GM23248 (cell line): ENCODE measurements around the gene PPP1CB. TPM values are rescaled to one million over a fixed set of nuclear protein-coding genes. Genes with fewer than 3 reads are reported as not detected.

Source experiments
- DNase-seq: peaks from one replicate; pipeline ENCODE4 v3.0.0-alpha.2; 2015
- H2AFZ ChIP-seq: fragments of 200-600 bp; sonication (generic); 2 replicates; pipeline ENCODE4 v1.6.1; 2016; ENCODE audit warnings: antibody characterized with exemption
- H3F3A ChIP-seq: fragments of 200-600 bp; sonication (generic); 2 replicates; pipeline ENCODE4 v1.6.1; 2016; ENCODE audit warnings: mild to moderate bottlenecking, antibody characterized with exemption, mixed run types; ENCODE audit not compliant: insufficient read depth
- H3K27ac ChIP-seq: fragments of 200-600 bp; sonication (generic); 2 replicates; pipeline ENCODE4 v1.5.1; 2016; ENCODE audit warnings: mild to moderate bottlenecking
- H3K27me3 ChIP-seq: fragments of 200-600 bp; sonication (generic); replicated peaks from 2 replicates; pipeline ENCODE4 v1.6.1; 2016; ENCODE audit warnings: mild to moderate bottlenecking; ENCODE audit not compliant: insufficient read depth
- H3K36me3 ChIP-seq: fragments of 200-600 bp; sonication (generic); 2 replicates; pipeline ENCODE4 v1.6.1; 2016; ENCODE audit warnings: low read depth, mild to moderate bottlenecking
- H3K4me1 ChIP-seq: fragments of 200-600 bp; sonication (generic); 2 replicates; pipeline ENCODE4 v1.6.1; 2016; ENCODE audit warnings: mild to moderate bottlenecking; ENCODE audit not compliant: insufficient read depth
- H3K4me2 ChIP-seq: fragments of 200-600 bp; sonication (generic); one replicate; pipeline ENCODE4 v1.6.1; 2016; ENCODE audit warnings: mild to moderate bottlenecking; ENCODE audit not compliant: unreplicated experiment
- H3K4me3 ChIP-seq: fragments of 200-600 bp; sonication (generic); 2 replicates; pipeline ENCODE4 v1.5.1; 2016; ENCODE audit warnings: mild to moderate bottlenecking
- H3K79me2 ChIP-seq: fragments of 200-600 bp; sonication (generic); 2 replicates; pipeline ENCODE4 v1.6.1; 2016; ENCODE audit warnings: mild to moderate bottlenecking; ENCODE audit not compliant: insufficient read depth
- H3K9ac ChIP-seq: fragments of 200-600 bp; sonication (generic); 2 replicates; pipeline ENCODE4 v1.6.1; 2016; ENCODE audit warnings: mild to moderate bottlenecking
- H3K9me2 ChIP-seq: fragments of 200-600 bp; sonication (generic); 2 replicates; pipeline ENCODE4 v1.6.1; 2016; ENCODE audit warnings: mixed run types, mild to moderate bottlenecking, moderate library complexity; ENCODE audit not compliant: insufficient read depth
- H3K9me3 ChIP-seq: fragments of 200-600 bp; sonication (generic); one replicate; pipeline ENCODE4 v1.6.1; 2017; ENCODE audit warnings: low read depth
- H4K20me1 ChIP-seq: fragments of 200-600 bp; sonication (generic); 2 replicates; pipeline ENCODE4 v1.6.0; 2016; ENCODE audit not compliant: insufficient read depth
- EZH2 ChIP-seq: fragments of 200-600 bp; sonication (generic); IDR thresholded peaks from 2 replicates; pipeline ENCODE4 v1.6.1; 2018; ENCODE audit warnings: antibody characterized with exemption, mild to moderate bottlenecking; ENCODE audit not compliant: insufficient read depth, poor library complexity, severe bottlenecking
- EZH2phosphoT487 ChIP-seq: fragments of 200-600 bp; sonication (generic); IDR thresholded peaks from 2 replicates; pipeline ENCODE4 v1.6.1; 2018; ENCODE audit warnings: antibody characterized with exemption, moderate library complexity, mild to moderate bottlenecking, low read depth; ENCODE audit not compliant: insufficient read depth
- WGBS, 2 experiments: methylation state at CpG; one replicate each; pipeline ENCODE4 v1.1.6; 2015 to 2017; ENCODE audit warnings: low lambda C conversion rate in 2 of 2, low coverage in 1 of 2; ENCODE audit errors: missing lambda C conversion rate in 2 of 2; 5-methylcytosine and 5-hydroxymethylcytosine counted together
- in situ Hi-C: fragments of 300-500 bp; cut with MboI; formaldehyde crosslinking; loops from 2 replicates; pipeline ENCODE4 v1.15.0; 2020
- polyA plus RNA-seq: library from polyadenylated mRNA; unstranded; fragments of >200 nt; fragmentation: Nextera tagmentation; extraction: Ambion mirVana; gene quantifications from 2 replicates; pipeline ENCODE4 v1.2.1, GENCODE V29; 2016
- total RNA-seq: library from RNA; depleted of rRNA; stranded (reverse); fragments of >200 nt; shearing (Covaris generic); gene quantifications from 2 replicates; pipeline ENCODE4 v1.2.3, GENCODE V29; 2014

The PPP1CB gene
- total and polyA plus RNA-seq, 2 experiments from 2014 or later = 122 to 127 TPM

DNA sequence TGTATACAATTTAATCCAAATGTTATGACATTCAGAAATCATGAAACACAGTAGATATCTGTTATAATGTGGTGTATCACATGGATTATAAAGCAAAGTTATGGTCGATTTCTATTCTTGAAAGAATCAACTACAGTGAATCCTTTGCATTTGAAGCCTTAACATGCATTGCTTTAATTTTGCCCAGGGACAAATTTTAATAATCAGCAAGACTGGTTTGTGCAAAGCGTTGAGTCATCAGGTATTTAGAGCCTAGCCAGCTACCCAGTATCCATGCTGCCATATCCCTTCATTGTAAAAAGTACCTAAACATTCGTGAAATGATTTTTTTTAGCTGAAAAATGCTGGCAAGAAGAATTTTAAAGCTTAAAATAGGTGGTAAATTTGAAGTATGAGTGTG is 50.1 kb downstream of the PPP1CB start:
- TF ChIP-seq EZH2phosphoT487 = no peak
- no peak for TF ChIP-seq EZH2
- H4K20me1 ChIP-seq = no peaks in the 10 kb centered on the region
- H3K27ac ChIP-seq = peak overlapping the region; percentile 56
- DNase-seq = peak; percentile 63
- H3K36me3 ChIP-seq = peaks cover 56% of the 10 kb centered on the region
- WGBS, 2 experiments = 84 to 90% methylated on average over 3 of the region's 3 CpGs
- H3K4me1 ChIP-seq = peaks cover 17% of the 10 kb centered on the region
- H3K4me3 ChIP-seq = no peak overlapping the region
- no peak overlapping the region for H3K4me2 ChIP-seq
- H3K27me3 ChIP-seq = no peaks in the 10 kb centered on the region
- in situ Hi-C loops = no loop called here
- no peaks in the 10 kb centered on the region for H3K9me2 ChIP-seq
- no peak overlapping the region for H3K9ac ChIP-seq
- H3F3A ChIP-seq = peaks cover 22% of the 10 kb centered on the region
- no peaks in the 10 kb centered on the region for H3K9me3 ChIP-seq
- H3K79me2 ChIP-seq = peaks cover 64% of the 10 kb centered on the region
- no peak overlapping the region for H2AFZ ChIP-seq

DNA sequence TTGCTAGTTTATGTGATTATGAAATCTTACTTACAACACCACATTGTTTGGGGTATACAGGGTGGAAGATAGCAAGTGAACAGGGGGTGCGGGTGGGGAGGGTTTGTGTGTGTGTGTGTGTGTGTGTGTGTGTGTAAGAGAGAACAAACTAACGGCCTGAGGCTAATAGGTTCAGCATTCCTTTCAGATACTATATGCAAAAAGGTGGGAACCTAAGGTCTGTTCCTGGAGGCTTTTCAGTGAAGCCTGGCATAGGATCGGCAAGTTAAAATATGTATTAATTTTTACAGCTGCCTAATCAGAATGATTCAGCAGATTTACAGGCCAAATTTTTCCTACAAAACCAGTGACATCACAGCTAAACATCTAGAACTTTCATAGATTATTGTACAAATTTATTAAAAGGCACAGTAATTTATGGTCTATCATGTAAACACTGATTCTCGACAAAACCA is 51.4 kb downstream of the PPP1CB start:
- peaks cover 52% of the 10 kb centered on the region for H3K79me2 ChIP-seq
- peak overlapping the region; percentile 41 for H3K9ac ChIP-seq
- peak overlapping the region; percentile 23 for H3K4me2 ChIP-seq
- H3K36me3 ChIP-seq = peaks cover 46% of the 10 kb centered on the region
- in situ Hi-C loops = no loop called here
- no peaks in the 10 kb centered on the region for H3K9me2 ChIP-seq
- H4K20me1 ChIP-seq = no peaks in the 10 kb centered on the region
- peaks cover 26% of the 10 kb centered on the region for H3F3A ChIP-seq
- no peak overlapping the region for H3K4me3 ChIP-seq
- peak overlapping the region; percentile 56 for H3K27ac ChIP-seq
- DNase-seq = peak; percentile 48
- WGBS, 2 experiments = 68 to 74% methylated on average over 4 of the region's 4 CpGs
- H3K9me3 ChIP-seq = no peaks in the 10 kb centered on the region
- no peaks in the 10 kb centered on the region for H3K27me3 ChIP-seq
- TF ChIP-seq EZH2phosphoT487 = no peak
- TF ChIP-seq EZH2 = no peak
- H2AFZ ChIP-seq = no peak overlapping the region
- peaks cover 17% of the 10 kb centered on the region for H3K4me1 ChIP-seq

- peak overlapping the region; percentile 81 for H2AFZ ChIP-seq
These were observed 58.3 kb downstream of the PPP1CB start for GRCh38 chr2:28809927-28810326.

GRCh38 chr2:28810384-28811285 is 59.0 kb downstream of the PPP1CB start, which contains the start of gene SPDYA:
SPDYA (plus strand) TSS chr2:28810834; CDS start chr2:28816015, 5,181 bp downstream.
- WGBS, 2 experiments = 11 to 13% methylated on average over 65 to 68 of the region's 97 CpGs
- in situ Hi-C loops = no loop called here
- H3K4me1 ChIP-seq = no peaks in the 10 kb centered on the region
- peaks cover 15% of the 10 kb centered on the region; the same call in 1 of the 2 replicates for H3K36me3 ChIP-seq
- no peaks in the 10 kb centered on the region for H3K27me3 ChIP-seq
- H3K9me2 ChIP-seq = no peaks in the 10 kb centered on the region
- H3K9me3 ChIP-seq = no peaks in the 10 kb centered on the region
- no peak within 1 kb of the TSS for H3K27ac ChIP-seq
- H3K4me3 ChIP-seq = peak within 1 kb of the TSS; percentile 76
- H3K79me2 ChIP-seq = no peaks in the 10 kb centered on the region
- peak within 1 kb of the TSS; percentile 87 for H3K4me2 ChIP-seq
- H3F3A ChIP-seq = peaks cover 39% of the 10 kb centered on the region
- TF ChIP-seq EZH2phosphoT487 (no peak), EZH2 (no peak)
- peak within 1 kb of the TSS; percentile 81 for H2AFZ ChIP-seq
- DNase-seq = peak; percentile 81
- H4K20me1 ChIP-seq = no peaks in the 10 kb centered on the region
- peak within 1 kb of the TSS; percentile 65; the same call in 1 of the 2 replicates for H3K9ac ChIP-seq

More at GRCh38 chr2:28809927-28810326, 58.3 kb downstream of the PPP1CB start:
- Histone ChIP-seq H3K4me2 (peak overlapping the region; percentile 87), H3K27ac (no peak overlapping the region), H3K36me3 (peaks cover 18% of the 10 kb centered on the region; the same call in 1 of the 2 replicates), H3F3A (peaks cover 39% of the 10 kb centered on the region), H3K9me3 (no peaks in the 10 kb centered on the region), H4K20me1 (no peaks in the 10 kb centered on the region), H3K79me2 (no peaks in the 10 kb centered on the region), H3K4me1 (no peaks in the 10 kb centered on the region), H3K4me3 (peak overlapping the region; percentile 76), H3K9ac (peak overlapping the region; percentile 65; the same call in 1 of the 2 replicates), H3K9me2 (no peaks in the 10 kb centered on the region), H3K27me3 (no peaks in the 10 kb centered on the region)
- TF ChIP-seq EZH2phosphoT487 = no peak
- TF ChIP-seq EZH2 = no peak
- in situ Hi-C loops = no loop called here
- no peak for DNase-seq
- 76 to 77% methylated on average over 10 of the region's 10 CpGs for WGBS, 2 experiments
